HepG2 (cell line): Measurements from ENCODE around the gene PAPSS1. TPM values are rescaled to one million over a fixed set of nuclear protein-coding genes. Genes with fewer than 3 reads are reported as not detected.

Experiments used
- ATAC-seq: fragments of 200-7000 bp; cut with Tn5 transposase; 3 replicates; pipeline ENCODE4 v1.9.1; 2020; ENCODE audit warnings: mild to moderate bottlenecking, moderate library complexity
- BruUV-seq: library from RNA; stranded (reverse); fragments of 400-500 nt; replicated peaks from 2 replicates; lab custom pipeline; 2021; lab: Mats Ljungman, UMichigan
- CTCF ChIA-PET: fragments of 300-600 bp; formaldehyde crosslinking; extraction: SDS; loops from one replicate; lab custom pipeline; 2021; ENCODE audit warnings: low total read pairs, inconsistent platforms, low intra/inter-chr PET ratio; lab: Yijun Ruan, JAX
- POLR2A ChIA-PET: fragments of 350-600 bp; sonication (Branson Sonifier 250); formaldehyde crosslinking; loops from one replicate; lab custom pipeline; 2020; ENCODE audit warnings: antibody characterized with exemption, inconsistent platforms; lab: Yijun Ruan, JAX
- DNase-seq: peaks from one replicate; pipeline ENCODE4 v3.0.0-alpha.2; 2015; ENCODE audit warnings: low spot score
- FAIRE-seq: peaks from 3 replicates; lab custom pipeline; 2011; peaks lifted over from hg19 to GRCh38; lab: Jason Lieb, UNC
- H2AFZ ChIP-seq: one replicate; pipeline ENCODE4 v1.6.1; 2011; ENCODE audit warnings: low read length, inconsistent platforms
- H3K27ac ChIP-seq: fragments of 300-600 bp; 3 replicates; pipeline ENCODE4 v1.8.0; 2011; ENCODE audit warnings: mixed run types, mild to moderate bottlenecking, mixed read lengths, low read length, inconsistent platforms; ENCODE audit not compliant: insufficient read depth; ENCODE audit errors: extremely low read length
- H3K27me3 ChIP-seq, 2 experiments: fragments of 200-600 bp in 1 of 2; 2 replicates in 1 of 2; 3 replicates in 1 of 2; pipeline versions ENCODE4 v1.6.0 to v1.8.0; 2011; ENCODE audit warnings: low read length in 2 of 2, mild to moderate bottlenecking in 2 of 2, moderate library complexity in 2 of 2, inconsistent platforms in 1 of 2; ENCODE audit not compliant: insufficient read depth in 2 of 2, control insufficient read depth in 1 of 2
- H3K36me3 ChIP-seq, 2 experiments: fragments of 200-600 bp in 1 of 2; replicated peaks in 1 of 2; 2 replicates in 1 of 2; 3 replicates in 1 of 2; pipeline versions ENCODE4 v1.5.1 to v1.8.0; 2011; ENCODE audit warnings: low read length in 2 of 2, inconsistent platforms in 1 of 2; ENCODE audit not compliant: insufficient read depth in 2 of 2, control insufficient read depth in 1 of 2
- H3K4me1 ChIP-seq: 2 replicates; pipeline ENCODE4 v1.5.1; 2012; ENCODE audit warnings: low read length, inconsistent platforms; ENCODE audit not compliant: insufficient read depth
- H3K4me2 ChIP-seq: 2 replicates; pipeline ENCODE4 v1.6.0; 2011; ENCODE audit warnings: low read depth, low read length, inconsistent platforms
- H3K4me3 ChIP-seq, 3 experiments: fragments of 200-600 bp in 1 of 3; sonication (generic), shearing (Covaris generic) in 1 of 3; replicated peaks in 1 of 3; 2 replicates each; pipeline ENCODE4 v1.5.1; 2011 to 2016; ENCODE audit warnings: low read length in 3 of 3, inconsistent platforms in 2 of 3, low read depth in 2 of 3, mild to moderate bottlenecking in 2 of 3, control low read depth in 1 of 3, mixed read lengths in 1 of 3; ENCODE audit not compliant: insufficient read depth in 1 of 3
- H3K79me2 ChIP-seq: one replicate; pipeline ENCODE4 v1.6.1; 2011; ENCODE audit warnings: low read length, inconsistent platforms; ENCODE audit not compliant: insufficient read depth
- H3K9ac ChIP-seq: 2 replicates; pipeline ENCODE4 v1.6.0; 2011; ENCODE audit warnings: mild to moderate bottlenecking, low read depth, low read length, inconsistent platforms; ENCODE audit not compliant: insufficient read depth
- H3K9me3 ChIP-seq: 2 replicates; pipeline ENCODE4 v1.5.1; 2012; ENCODE audit warnings: mild to moderate bottlenecking, low read length
- H4K20me1 ChIP-seq: 2 replicates; pipeline ENCODE4 v1.6.0; 2011; ENCODE audit warnings: inconsistent platforms, mild to moderate bottlenecking, low read length, moderate library complexity; ENCODE audit not compliant: insufficient read depth
- CBFB ChIP-seq: sonication (generic); formaldehyde crosslinking; IDR thresholded peaks from 2 replicates; pipeline ENCODE4 v1.4.0; 2020; ENCODE audit warnings: missing genetic modification reagents
- DPF2 ChIP-seq: sonication (generic); formaldehyde crosslinking; IDR thresholded peaks from 2 replicates; pipeline ENCODE4 v1.4.0; 2020; ENCODE audit warnings: mild to moderate bottlenecking, low read depth, missing genetic modification reagents, borderline replicate concordance
- GABPA ChIP-seq, 2 experiments: IDR thresholded peaks; 2 replicates each; pipeline ENCODE4 v1.6.1; 2011 to 2016; ENCODE audit warnings: low read depth in 2 of 2, low read length in 1 of 2, missing biosample characterization in 1 of 2, missing genetic modification characterization in 1 of 2
- HCFC1 ChIP-seq: fragments of 150-350 bp; IDR thresholded peaks from 2 replicates; pipeline ENCODE4 v1.6.1; 2014; ENCODE audit warnings: low read depth, low read length
- NCOA2 ChIP-seq: sonication (generic); formaldehyde crosslinking; IDR thresholded peaks from 2 replicates; pipeline ENCODE4 v1.8.0; 2022; ENCODE audit warnings: inconsistent platforms
- NKX3-1 ChIP-seq: sonication (generic); formaldehyde crosslinking; IDR thresholded peaks from 2 replicates; pipeline ENCODE4 v1.5.0; 2020; ENCODE audit warnings: missing genetic modification reagents
- NR3C1 ChIP-seq: sonication (generic); formaldehyde crosslinking; IDR thresholded peaks from 2 replicates; pipeline ENCODE4 v1.4.0; 2020; ENCODE audit warnings: missing genetic modification reagents
- PAWR ChIP-seq: sonication (generic); formaldehyde crosslinking; IDR thresholded peaks from 2 replicates; pipeline ENCODE4 v1.4.0; 2020; ENCODE audit warnings: missing genetic modification reagents, mild to moderate bottlenecking, borderline replicate concordance
- RBFOX2 ChIP-seq: fragments of 200-400 bp; formaldehyde crosslinking; IDR thresholded peaks from 2 replicates; pipeline ENCODE4 v1.6.1; 2017; ENCODE audit warnings: low read depth, mild to moderate bottlenecking, low read length
- RXRB ChIP-seq: IDR thresholded peaks from 2 replicates; pipeline ENCODE4 v1.6.1; 2016; ENCODE audit warnings: borderline replicate concordance, missing genetic modification reagents, missing compliant biosample characterization
- TBX3 ChIP-seq: fragments of 450-650 bp; IDR thresholded peaks from 2 replicates; pipeline ENCODE4 v1.6.1; 2017; ENCODE audit warnings: antibody characterized with exemption, mild to moderate bottlenecking, inconsistent platforms, borderline replicate concordance
- TEAD3 ChIP-seq: optimal IDR thresholded peaks from 2 replicates; pipeline ENCODE3; 2016; ENCODE audit warnings: borderline replicate concordance
- ZBTB25 ChIP-seq: IDR thresholded peaks from 2 replicates; pipeline ENCODE4 v1.6.1; 2018; ENCODE audit warnings: missing genetic modification reagents
- ZNF12 ChIP-seq: sonication (generic); formaldehyde crosslinking; IDR thresholded peaks from 2 replicates; pipeline ENCODE4 v1.5.0; 2020; ENCODE audit warnings: missing genetic modification reagents
- ZNF253 ChIP-seq: sonication (generic); formaldehyde crosslinking; IDR thresholded peaks from 2 replicates; pipeline ENCODE4 v1.8.0; 2022; ENCODE audit warnings: mild to moderate bottlenecking, missing genetic modification reagents, borderline replicate concordance
- ZNF724P ChIP-seq: sonication (generic); formaldehyde crosslinking; IDR thresholded peaks from 2 replicates; pipeline ENCODE4 v1.8.0; 2022; ENCODE audit warnings: missing genetic modification reagents, borderline replicate concordance
- WGBS: methylation state at CpG from one replicate; pipeline ENCODE4 v1.1.6; 2017; ENCODE audit warnings: low lambda C conversion rate; 5-methylcytosine and 5-hydroxymethylcytosine counted together
- in situ Hi-C: cut with HindIII; loops from 2 replicates; pipeline ENCODE4 v1.10.0; 2017; ENCODE audit warnings: low pct_unique_long_range_greater_than_20kb; ENCODE audit not compliant: extremely low pct_ligation_motif_present
- intact Hi-C: fragments of 100-400 bp; cut with micrococcal nuclease; formaldehyde crosslinking; loops from one replicate; pipeline ENCODE4 v1.10.0; 2022; ENCODE audit not compliant: unreplicated experiment
- polyA plus RNA-seq, 8 experiments: library from polyadenylated mRNA; depleted of rRNA in 3 of 8; stranded (reverse) in 7 of 8; unstranded in 1 of 8; fragments of >200 nt; fragmentation: Illumina TruSeq in 4 of 8; extraction: Trizol in 4 of 8; gene quantifications; 2 replicates each; pipeline versions ENCODE4 v1.2.1 to v1.2.3, GENCODE V29; 2011 to 2016; ENCODE audit warnings: low read depth in 4 of 8, missing spikeins in 1 of 8, mixed read lengths in 1 of 8; ENCODE audit not compliant: insufficient read depth in 1 of 8
- total RNA-seq, 5 experiments: library from RNA; depleted of rRNA; stranded (reverse); fragments of >200 nt; fragmentation: Illumina TruSeq; extraction: Trizol; gene quantifications; 2 replicates each; pipeline ENCODE4 v1.2.3, GENCODE V29; 2016; ENCODE audit warnings: low read depth in 1 of 5

Gene PAPSS1
- total and polyA plus RNA-seq, 2 of the 13 experiments (the other 11 are each of a cell fraction or from before 2014, with no cell fraction given) = 105 to 126 TPM

GRCh38 chr4:107600436-107600835, 119.6 kb downstream of the PAPSS1 start:
- no peak overlapping the region for H3K4me2 ChIP-seq
- H2AFZ ChIP-seq = no peak overlapping the region
- WGBS = 56% methylated on average over 2 of the region's 2 CpGs
- FAIRE-seq = no peak
- H3K4me1 ChIP-seq = no peaks in the 10 kb centered on the region
- H3K4me3 ChIP-seq = no peak overlapping the region
- no peak overlapping the region for H3K27ac ChIP-seq
- no peaks in the 10 kb centered on the region for H3K27me3 ChIP-seq
- no peaks in the 10 kb centered on the region for H3K36me3 ChIP-seq
- no peak for TF ChIP-seq NKX3-1 (CRISPR knock-in tag)
- no peak for TF ChIP-seq ZBTB25 (CRISPR knock-in tag)
- TF ChIP-seq ZNF724P (CRISPR knock-in tag) = no peak
- TF ChIP-seq RXRB (CRISPR knock-in tag) = no peak
- no peak for TF ChIP-seq TBX3
- TF ChIP-seq PAWR (CRISPR knock-in tag) = no peak
- no peak for TF ChIP-seq DPF2 (CRISPR knock-in tag)
- TF ChIP-seq CBFB (CRISPR knock-in tag) = no peak
- TF ChIP-seq HCFC1 = no peak
- TF ChIP-seq RBFOX2 = no peak
- no peak for TF ChIP-seq ZNF253 (CRISPR knock-in tag)
- TF ChIP-seq GABPA (IDR thresholded peaks at IDR 0.05; ENCODE audit: low read depth, low read length) = no peak
- TF ChIP-seq GABPA (CRISPR knock-in tag; IDR thresholded peaks at IDR 0.05; ENCODE audit: low read depth) = no peak
- no peak for TF ChIP-seq NR3C1 (CRISPR knock-in tag)
- no peak for TF ChIP-seq TEAD3 (CRISPR knock-in tag)
- no peak for TF ChIP-seq ZNF12 (CRISPR knock-in tag)
- TF ChIP-seq NCOA2 (CRISPR knock-in tag) = no peak
- TF ChIP-seq, all 625 proteins: peak for 0
- ChIA-PET POLR2A (no interaction called here), CTCF (no interaction called here)
- Histone ChIP-seq H3K9ac (no peak overlapping the region), H3K79me2 (no peaks in the 10 kb centered on the region), H3K9me3 (no peaks in the 10 kb centered on the region), H4K20me1 (no peaks in the 10 kb centered on the region)
- BruUV-seq = no TSS peak
- ATAC-seq (no peak), DNase-seq (no peak)
- intact Hi-C loops = no loop called here
- in situ Hi-C loops = no loop called here
